Right atrium auricular region (tissue), 2 donors: ENCODE data around the gene NT5DC1. TPM values are rescaled to one million over a fixed set of nuclear protein-coding genes. Genes with fewer than 3 reads are reported as not detected.

Experiments used
- DNase-seq: peaks from one replicate; pipeline ENCODE4 v3.0.0-alpha.2; 2019; ENCODE audit warnings: low spot score
- H3K27ac ChIP-seq, 2 donors: fragments of 200-600 bp; sonication (generic); 1 replicate in 1 of 2; 2 replicates in 1 of 2; pipeline ENCODE4 v1.5.1; 2016 to 2019
- H3K27me3 ChIP-seq, 2 donors: fragments of 200-600 bp; sonication (generic); one replicate each; pipeline versions ENCODE4 v1.5.1 to v1.6.0; 2017 to 2019
- H3K36me3 ChIP-seq: fragments of 200-600 bp; sonication (generic); one replicate; pipeline ENCODE4 v1.5.1; 2016
- H3K4me1 ChIP-seq, 2 donors: fragments of 200-600 bp; sonication (generic); one replicate each; pipeline versions ENCODE4 v1.5.1 to v1.6.0; 2017 to 2019
- H3K4me3 ChIP-seq, 2 donors: fragments of 200-600 bp; sonication (generic); 1 replicate in 1 of 2; 2 replicates in 1 of 2; pipeline ENCODE4 v1.5.1; 2017 to 2019; ENCODE audit warnings: mild to moderate bottlenecking in 1 of 2, moderate library complexity in 1 of 2
- H3K9me3 ChIP-seq, 2 donors: fragments of 200-600 bp; sonication (generic); one replicate each; pipeline ENCODE4 v1.5.1; 2019
- CTCF ChIP-seq, 2 donors: fragments of 200-600 bp; sonication (generic); IDR thresholded peaks; one replicate each; pipeline ENCODE4 v1.5.1; 2019; ENCODE audit warnings: antibody characterized with exemption in 2 of 2
- total RNA-seq, 2 donors: library from RNA; depleted of rRNA; stranded (reverse); fragments of >200 nt; gene quantifications; one replicate each; pipeline ENCODE4 v1.1.0, GENCODE V29; 2016

NT5DC1 gene
- total RNA-seq, 2 donors from 2014 or later = 11.2 to 22.6 TPM

GRCh38 chr6:116111552-116112528 is 11.2 kb downstream of the NT5DC1 start:
- Histone ChIP-seq H3K27ac (no peak overlapping the region), H3K4me3 (no peak overlapping the region), H3K4me1 (peaks cover 0 to 2% of the 10 kb centered on the region in 2 donors), H3K27me3 (no peaks in the 10 kb centered on the region), H3K9me3 (no peaks in the 10 kb centered on the region), H3K36me3 (peaks cover 43% of the 10 kb centered on the region)
- TF ChIP-seq CTCF (IDR thresholded peaks at IDR 0.05) = peak in 1 of 2 donors; percentile 44
- DNase-seq = no peak

GRCh38 chr6:116113386-116113785 is 12.7 kb downstream of the NT5DC1 start:
- TF ChIP-seq CTCF (IDR thresholded peaks at IDR 0.05) = no peak
- H3K4me1 ChIP-seq = no peaks in the 10 kb centered on the region
- peaks cover 49% of the 10 kb centered on the region for H3K36me3 ChIP-seq
- H3K27me3 ChIP-seq = no peaks in the 10 kb centered on the region
- no peak for DNase-seq
- no peaks in the 10 kb centered on the region for H3K9me3 ChIP-seq
- no peak overlapping the region for H3K4me3 ChIP-seq
- H3K27ac ChIP-seq = no peak overlapping the region

- Histone ChIP-seq H3K36me3 (peaks cover 29% of the 10 kb centered on the region), H3K9me3 (no peaks in the 10 kb centered on the region), H3K27me3 (no peaks in the 10 kb centered on the region), H3K4me3 (no peak overlapping the region), H3K27ac (no peak overlapping the region), H3K4me1 (no peaks in the 10 kb centered on the region)
- DNase-seq = no peak
- peak in 1 of 2 donors; percentile 49 for TF ChIP-seq CTCF (IDR thresholded peaks at IDR 0.05)
These were observed 15.1 kb downstream of the NT5DC1 start for GRCh38 chr6:116115781-116116180.

GRCh38 chr6:116118608-116119007 is 18.0 kb downstream of the NT5DC1 start:
- no peak overlapping the region for H3K27ac ChIP-seq
- H3K36me3 ChIP-seq = peaks cover 17% of the 10 kb centered on the region
- H3K27me3 ChIP-seq = no peaks in the 10 kb centered on the region
- H3K9me3 ChIP-seq = no peaks in the 10 kb centered on the region
- H3K4me1 ChIP-seq = no peaks in the 10 kb centered on the region
- no peak for DNase-seq
- no peak for TF ChIP-seq CTCF (IDR thresholded peaks at IDR 0.05)
- H3K4me3 ChIP-seq = no peak overlapping the region

GRCh38 chr6:116120430-116120829 is 19.8 kb downstream of the NT5DC1 start:
- Histone ChIP-seq H3K9me3 (no peaks in the 10 kb centered on the region), H3K36me3 (peaks cover 10% of the 10 kb centered on the region), H3K27me3 (no peaks in the 10 kb centered on the region), H3K27ac (no peak overlapping the region), H3K4me1 (no peaks in the 10 kb centered on the region), H3K4me3 (no peak overlapping the region)
- no peak for DNase-seq
- no peak for TF ChIP-seq CTCF (IDR thresholded peaks at IDR 0.05)
